HG03135 (cell line): ENCODE data around the gene ABHD16B.
A peak's percentile ranks its signal among the peaks of the same experiment; 100 is the strongest.
"Not testable (repeated sequence)": the region's sequence is repeated elsewhere in the genome, so short reads cannot be mapped to it uniquely, and the experiment has no call there.

Experiments
- ATAC-seq: cut with Tn5 transposase; IDR thresholded peaks from one replicate; pipeline ENCODE4 v1.9.1; 2021; ENCODE audit warnings: mild to moderate bottlenecking, moderate library complexity; ENCODE audit not compliant: unreplicated experiment

The ABHD16B gene

DNA sequence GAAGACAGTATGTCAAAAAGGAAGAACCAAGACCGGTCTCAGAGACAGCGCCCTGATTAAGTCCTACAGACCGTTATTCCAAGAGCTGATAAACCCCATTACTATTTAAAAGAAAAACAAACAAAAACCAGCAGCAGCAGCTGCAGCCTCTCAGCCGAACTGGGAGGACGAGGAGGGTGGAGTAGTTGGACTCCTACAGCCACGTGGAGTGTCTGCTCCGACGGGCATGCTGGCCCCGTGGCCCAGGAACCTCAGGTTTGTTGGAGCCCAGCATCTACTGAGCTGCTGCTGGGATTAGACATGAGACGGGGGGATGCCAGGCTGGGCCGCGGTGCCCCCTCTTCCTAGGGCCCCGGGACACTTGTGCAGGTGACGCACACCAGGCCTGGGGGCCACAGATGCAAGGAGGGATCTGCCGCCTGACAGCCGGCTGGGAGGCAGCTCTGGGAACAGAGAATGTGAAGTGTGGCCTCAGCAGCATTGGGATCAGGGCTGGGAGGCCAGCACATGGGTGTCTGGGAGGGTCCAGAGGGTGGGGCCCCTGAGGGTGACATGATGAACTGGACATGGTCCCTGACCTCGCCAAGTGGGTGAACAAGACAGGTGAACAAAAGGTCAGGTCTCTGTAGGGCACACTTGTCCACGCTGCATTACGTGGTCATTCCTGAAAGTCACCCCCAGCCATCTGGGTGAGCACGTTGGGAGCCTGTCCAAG lies 27.4 kb upstream of the ABHD16B start:
- no peak for ATAC-seq

DNA sequence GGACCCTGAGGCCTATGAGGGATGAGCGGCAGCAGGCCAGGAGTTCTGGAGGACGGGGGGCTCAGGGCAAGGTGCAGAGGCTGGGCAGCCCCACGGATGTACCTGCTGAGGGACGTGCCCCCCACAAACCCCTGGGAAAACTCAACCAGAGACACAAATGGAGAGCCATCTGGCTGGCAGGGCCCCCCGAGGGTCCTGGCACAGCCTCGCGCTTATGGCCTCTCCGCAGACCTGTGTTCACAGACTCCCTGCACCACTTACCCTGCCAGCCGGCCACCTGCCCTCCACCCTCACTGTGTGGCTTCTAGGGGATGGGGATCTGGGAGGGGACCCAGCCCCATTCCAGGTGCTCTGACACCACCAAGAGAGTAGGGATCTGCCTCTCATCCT lies 26.8 kb upstream of the ABHD16B start:
- ATAC-seq = no peak

DNA sequence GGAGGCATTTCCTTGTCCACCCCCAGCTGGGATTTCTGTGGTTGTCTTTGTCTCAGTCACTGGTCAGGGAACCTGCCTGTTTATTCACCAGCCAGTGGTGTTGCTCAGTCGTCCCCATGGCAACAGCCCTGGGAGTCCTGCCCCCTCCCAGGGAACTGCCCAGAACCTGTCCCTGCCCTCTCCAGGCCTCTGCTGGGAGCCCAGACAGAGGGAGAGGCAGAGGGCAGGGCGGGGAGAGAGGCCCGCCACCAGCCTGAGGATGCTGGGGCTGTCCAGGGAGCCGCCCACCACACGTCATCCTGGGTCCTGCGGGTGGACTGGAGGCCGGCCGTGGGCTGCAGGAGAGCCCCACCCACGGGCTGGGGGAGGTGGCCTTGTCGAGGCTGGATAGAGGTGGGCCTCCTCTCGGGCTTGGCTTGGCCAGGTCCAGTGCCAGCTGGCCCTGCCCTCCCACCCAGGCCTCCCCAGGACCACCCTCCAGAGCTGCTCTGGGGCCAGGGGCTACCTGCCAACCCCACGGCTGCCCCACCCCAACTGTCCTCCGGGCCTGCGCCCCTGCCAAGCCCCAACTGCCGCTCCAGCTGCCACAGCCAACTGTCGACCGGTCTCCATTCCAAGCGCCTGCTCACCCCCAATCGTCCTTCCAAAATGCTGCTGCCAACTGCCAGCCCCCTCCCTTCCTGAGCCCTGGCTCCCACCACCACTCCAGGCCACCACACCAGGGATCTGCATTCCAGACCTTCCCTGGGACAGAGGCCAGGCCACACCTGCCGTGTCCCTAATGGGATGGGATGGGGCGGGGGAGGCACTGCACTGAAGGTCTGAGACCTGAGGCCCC lies 26.1 kb upstream of the ABHD16B start:
- ATAC-seq = no peak

DNA sequence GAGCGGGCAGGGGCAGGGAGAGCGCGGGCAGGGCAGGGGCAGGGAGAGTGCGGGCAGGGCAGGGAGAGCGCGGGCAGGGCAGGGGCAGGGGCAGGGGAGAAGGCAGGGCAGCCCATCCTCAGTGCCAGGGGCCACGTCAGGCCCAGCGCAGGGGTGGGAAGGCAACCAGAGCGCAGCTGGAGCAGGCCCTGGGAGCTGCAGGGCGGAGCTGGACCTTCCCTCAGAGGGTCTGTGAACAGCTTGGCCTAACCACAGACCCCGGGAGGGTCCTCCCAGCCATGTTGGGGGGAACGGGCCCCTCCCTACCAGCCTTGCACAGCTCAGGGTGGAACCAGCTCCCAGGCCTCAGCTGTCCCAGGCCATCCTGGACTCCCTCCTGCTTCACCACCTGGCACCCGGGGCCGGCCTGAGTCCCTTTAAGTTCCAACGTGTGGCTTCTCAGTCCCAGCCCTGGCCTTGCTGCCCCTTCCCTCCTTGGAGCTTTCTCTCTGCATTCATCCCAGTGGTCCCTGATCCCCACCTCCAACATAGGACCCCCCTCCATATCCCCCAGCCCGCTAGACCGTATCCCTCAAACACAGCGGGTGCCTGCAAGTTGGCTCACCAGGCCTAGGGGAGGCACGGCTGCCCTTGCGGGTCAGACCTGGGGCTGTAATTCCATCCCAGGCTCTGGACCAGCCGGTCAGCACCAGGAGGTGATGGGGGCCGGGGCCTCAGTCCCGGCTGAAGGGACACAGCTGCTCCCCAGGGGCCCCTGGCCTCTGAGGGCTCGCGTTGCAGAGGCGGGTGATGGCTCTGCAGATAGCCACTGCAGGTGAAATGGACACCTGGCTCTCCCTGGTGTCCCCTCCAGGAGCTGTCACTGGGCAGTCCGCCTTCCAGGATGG lies 24.6 kb upstream of the ABHD16B start:
- no peak for ATAC-seq

DNA sequence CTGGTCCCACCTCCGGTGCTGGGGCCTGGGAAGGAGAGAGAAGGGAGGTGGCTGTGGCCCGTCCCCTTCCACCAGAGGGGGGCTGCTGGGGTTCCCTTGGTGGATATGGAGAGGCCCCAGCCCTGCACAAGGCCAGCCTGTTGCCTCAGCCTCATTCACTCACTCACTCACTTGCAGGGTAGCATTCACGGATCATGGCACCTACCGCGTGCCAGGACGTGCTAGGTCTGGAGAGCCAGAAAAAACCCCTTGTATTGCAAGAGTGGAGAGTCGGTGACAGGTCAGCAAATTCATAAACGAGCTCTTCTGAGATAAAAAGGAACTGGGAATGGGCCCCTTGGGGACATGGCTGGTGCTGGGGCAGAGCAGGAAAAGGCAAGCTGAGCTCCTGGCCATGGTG lies 23.8 kb upstream of the ABHD16B start:
- ATAC-seq = no peak

DNA sequence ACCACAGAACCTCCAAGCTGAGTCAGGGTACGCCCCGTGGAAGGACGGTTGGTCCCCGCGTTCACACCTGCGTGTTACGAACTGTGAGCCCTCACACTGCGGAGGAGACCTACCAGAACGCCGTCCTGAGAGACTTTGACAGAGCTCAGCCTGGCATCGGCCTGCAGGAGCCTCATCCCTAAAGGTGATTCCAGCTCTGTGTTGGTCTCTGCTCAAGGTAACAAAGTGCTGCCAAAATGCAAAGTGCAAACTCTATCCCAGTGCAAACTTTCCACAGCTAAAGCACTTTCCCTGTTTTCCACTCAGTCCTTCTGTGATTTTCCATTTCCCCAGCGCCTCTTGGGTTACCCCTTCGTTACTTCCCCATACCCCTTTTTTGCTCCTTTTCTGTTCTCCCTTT lies 21.7 kb upstream of the ABHD16B start:
- no peak for ATAC-seq

DNA sequence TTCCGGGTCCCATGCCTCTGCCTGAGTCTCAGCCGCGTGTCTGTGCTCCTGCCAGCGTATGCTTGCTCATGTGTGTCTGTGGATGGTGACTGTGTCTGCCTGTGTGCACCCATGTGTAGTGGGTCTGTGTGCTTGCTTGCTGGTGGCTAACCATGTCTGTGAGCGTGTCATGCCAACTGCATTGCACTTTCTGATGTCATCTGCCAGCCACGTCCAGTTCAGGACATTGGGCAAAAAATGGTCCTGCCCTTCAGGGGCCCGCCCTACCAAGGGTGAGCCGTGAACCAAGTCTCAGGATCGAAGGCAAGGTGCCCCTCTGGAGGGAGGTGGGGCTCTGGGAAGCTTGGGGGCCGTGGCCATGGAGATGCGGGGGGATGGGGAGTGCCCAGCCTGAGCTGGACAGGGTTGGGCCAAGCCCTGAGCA lies 20.9 kb upstream of the ABHD16B start:
- no peak for ATAC-seq

DNA sequence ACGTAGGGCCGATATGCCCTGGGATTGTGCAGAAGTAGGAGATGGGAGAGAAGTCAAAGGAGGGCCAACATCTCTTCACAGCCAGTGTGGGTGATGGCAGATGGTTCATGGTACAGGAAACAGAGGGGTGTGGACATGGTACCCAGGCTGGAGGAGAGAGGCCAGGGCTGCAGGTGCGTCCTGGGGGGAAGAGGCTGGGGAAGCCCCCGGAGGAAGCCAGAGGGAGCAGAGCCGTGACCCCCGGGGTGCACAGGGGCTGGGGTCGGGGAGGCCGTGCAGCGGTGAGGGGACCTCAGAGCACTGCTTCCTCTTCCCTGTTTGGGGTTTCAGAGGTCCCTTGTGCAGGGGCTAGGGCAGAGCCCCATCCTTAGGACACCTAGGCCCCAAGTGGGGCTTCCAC lies 19.0 kb upstream of the ABHD16B start:
- ATAC-seq = no peak

DNA sequence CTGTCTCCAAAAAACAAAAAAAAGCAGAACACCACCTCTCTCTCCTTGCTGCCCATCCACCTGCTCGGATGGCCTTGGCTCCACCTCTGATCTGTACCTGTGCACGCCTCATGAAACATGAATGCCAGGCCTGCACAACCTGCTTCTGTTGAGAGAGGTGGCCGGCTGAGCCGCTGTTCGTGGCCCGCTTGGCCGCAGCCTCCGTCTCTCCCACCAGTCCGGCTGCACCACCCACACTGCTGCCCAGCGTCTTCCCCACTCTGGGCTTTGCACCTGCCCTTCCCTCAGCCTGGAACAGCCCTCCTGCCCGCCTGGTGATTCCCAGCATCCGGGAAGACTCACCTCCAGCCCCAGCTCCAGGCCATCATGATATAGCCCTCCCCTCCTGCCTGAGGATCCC lies 18.1 kb upstream of the ABHD16B start:
- no peak for ATAC-seq

DNA sequence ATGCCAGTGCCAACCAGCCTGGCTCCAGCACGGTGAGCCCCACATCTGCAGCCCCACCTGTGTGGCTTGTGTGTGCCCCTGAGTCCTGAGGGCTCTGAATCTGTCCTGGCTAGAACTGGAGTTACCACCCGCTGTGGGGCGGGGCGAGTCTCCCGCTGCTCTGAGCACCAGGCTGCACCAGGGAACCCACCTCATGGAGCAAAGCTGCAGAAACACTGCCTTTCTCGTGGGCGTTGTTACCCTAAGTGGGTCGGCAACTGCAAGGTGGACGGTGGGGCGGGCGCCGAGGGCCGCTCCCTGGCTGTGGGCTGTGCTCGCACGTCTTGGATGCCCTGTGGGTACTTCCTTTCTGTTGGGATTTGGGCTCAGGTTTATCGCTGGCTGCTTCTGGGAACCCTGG lies 17.5 kb upstream of the ABHD16B start:
- no peak for ATAC-seq

DNA sequence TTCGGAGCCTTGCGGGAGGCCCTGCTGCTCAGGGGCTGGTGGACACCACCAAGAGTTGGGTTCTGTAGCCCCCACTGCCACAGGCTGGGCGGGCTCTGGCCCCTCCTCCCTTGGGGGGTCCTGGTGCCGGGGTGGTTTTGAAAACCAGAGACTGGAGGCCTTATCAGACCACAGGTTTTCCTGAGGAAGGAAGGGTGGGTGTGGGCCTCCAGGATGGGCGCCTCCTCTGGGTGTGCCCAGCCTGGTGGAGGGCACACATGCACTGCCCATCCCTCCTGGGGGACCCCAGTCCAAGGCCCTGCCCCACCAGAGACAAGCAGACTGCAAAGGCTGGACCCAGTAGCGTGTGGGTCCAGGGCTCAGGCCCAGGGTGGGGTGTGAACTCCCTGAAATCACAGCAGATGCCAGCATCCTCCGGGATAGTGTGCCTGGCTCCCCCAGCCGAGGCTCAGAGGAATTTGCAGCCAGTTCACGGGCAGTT lies 16.7 kb upstream of the ABHD16B start:
- no peak for ATAC-seq

DNA sequence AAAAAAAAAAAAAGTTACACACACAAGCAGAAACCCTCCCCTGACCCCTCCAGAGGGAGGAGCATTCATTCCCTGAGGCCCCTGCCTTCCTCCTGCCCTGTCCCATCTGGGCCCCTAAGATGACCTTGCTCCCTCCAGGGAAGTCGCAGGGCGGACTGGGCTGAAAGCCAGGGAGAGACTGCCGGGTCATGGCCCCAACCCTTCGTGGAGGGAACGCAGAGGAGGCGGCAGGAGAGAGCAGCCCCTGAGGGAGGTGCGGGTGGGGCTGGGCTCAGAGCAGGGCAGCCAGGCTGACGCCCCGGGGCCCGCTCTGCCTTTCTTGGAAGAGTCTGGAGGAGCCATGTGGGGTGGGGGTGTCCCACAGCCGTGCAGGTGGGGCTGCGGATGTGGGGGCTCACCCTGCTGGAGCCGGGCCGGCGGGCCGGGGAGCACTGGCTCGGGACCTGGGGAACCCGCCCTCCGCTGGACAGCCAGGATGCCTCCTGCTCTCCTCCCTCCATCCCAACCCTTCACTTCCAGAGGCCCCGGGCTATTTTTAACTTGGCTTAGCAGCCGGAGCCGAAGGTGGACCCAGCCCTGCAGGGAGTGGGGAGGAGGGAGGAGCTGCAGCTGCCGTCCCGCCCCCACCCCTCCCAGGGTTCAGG lies 15.0 kb upstream of the ABHD16B start:
- ATAC-seq = no peak

DNA sequence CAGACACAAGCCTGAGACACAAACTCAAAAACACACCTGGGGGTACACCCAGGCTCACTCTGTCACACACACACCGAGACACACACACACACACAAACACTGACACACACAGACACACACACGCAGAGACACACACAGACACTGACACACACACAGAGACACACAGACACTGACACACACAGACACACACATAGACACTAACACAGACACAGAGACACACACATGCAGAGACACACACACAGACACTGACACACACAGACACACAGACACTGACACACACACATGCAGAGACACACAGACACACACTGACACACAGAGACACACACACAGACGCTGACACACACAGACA lies 14.4 kb upstream of the ABHD16B start:
- ATAC-seq = no peak

DNA sequence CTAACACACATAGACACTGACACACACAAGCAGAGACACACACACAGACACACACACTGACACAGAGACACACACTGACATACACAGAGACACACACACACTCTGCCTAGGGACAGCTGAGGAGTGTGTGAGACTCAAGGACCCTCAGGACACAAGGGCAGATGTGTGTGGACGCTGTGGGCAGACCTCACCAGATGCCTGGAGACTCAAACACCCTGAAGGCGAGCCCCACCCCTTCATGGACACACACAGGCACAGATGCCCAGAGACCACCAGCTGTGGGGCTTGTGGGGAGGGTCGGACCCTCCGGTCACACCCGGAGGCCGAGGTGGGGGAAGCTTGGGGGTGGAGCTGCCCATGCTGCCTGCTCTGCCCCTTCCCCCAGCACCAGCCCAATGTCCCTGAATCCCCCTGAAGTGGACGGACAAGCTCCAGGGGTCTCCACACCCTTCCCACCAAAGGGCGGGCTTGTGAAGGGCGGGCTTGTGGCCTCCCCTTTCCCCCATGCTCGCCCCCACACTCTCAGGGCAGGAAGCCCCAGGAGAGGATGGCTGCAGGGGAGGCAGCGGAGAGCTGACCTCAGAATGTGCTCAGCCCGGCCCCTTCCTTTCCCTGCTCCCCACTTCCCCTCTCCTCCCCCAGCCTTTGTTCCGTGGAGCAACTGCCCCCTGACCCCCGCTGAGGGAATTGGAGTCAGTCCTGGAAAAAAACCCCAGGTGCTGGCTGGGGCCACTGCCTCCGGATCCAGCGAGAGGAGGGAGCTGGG lies 13.9 kb upstream of the ABHD16B start:
- no peak for ATAC-seq

DNA sequence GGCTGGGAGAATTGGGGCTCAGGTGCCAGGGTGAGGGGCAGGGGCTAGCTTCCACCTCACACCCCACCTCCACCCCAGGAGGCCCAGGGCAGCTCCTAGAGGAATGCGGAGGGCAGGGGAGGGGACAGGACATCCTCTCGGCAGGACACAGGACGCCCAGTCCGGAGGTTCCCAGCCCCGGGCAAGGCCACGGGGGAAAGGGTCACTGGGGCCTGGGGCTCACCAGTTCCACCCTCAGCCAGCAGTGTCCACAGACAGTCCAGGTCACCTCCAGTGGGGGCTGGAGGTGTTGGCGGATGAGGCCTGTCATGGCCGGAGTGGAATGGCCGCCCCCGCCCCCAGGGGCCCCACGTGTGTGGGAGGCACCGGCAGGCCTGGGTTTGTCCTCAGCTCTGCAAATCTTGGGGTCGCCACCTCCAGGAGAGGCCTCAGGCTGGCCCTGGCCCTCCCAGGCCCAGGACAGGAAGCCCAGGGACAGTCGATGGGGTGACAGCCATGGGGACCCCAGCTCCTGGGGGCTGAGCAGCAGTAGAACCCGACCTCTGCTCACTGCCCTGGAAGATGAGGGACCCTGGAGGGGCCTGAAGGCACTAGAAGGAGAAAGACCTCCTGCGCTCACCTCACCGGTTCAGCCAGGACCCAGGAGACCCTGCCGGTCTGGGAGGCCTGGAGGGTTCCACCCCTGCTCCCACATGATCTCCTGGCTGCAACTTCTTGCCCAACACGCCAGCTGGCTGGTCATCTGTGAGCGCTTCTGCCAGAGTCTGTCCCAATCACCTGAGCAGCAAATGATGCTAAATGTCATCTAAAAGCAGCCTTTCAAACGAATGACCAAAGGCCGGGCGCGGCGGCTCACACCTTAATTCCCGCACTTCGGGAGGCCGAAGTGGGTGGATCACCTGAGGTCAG lies 13.0 kb upstream of the ABHD16B start:
- no peak for ATAC-seq

DNA sequence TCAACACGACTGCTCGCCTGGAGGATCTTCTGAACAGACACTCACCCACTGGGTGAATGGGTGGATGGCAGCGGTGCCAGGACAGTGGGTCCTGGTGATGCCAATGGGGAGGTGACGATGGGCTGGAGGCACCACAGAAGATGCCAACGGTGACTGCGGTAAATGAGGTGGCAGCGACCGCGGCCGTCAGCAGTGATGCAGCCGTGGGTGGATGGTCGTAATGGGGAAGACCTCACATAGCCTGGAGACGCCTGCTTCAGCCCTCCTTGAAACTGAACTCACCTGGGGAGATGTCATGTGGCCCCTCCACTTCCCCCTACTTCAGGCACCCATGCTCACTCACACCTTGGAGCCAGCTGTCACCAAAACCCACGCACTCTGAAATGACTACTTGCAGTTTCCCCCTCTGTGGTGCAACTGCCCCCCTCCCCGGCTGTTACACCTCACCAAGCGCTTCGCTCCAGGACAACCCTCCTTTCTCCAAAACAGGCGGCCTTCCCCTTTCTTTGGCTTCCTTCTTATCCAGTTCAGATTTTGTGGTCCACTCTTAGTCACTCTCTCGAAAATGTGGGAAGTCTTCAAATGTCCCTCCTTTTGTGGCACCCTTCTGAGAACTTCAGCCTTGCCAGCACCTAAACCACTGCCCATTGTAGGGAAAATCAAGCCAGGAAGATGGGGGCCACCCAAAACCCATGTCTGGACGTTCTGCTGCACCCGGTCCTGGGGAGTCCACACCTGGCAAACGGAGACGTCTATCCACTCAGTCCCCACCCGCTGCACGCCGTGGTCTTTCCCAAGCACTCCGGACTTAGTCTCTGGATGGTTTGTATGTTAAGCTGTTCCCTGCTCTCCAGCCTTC lies 10.4 kb upstream of the ABHD16B start:
- peak; percentile 82 for ATAC-seq

DNA sequence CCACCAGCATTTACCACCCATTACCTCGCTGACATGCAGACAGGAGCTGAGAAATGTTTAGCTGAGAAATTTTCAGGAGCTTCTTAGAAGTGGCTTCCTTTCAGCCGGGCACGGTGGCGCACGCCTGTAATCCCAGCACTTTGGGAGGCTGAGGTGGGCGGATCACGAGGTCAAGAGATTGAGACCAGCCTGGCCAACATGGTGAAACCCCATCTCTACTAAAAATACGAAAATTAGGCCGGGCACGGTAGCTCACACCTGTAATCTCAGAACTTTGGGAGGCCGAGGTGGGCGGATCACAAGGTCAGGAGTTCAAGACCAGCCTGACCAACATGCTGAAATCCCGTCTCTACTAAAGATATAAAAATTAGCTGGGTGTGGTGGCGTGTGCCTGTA lies 9.8 kb upstream of the ABHD16B start:
- ATAC-seq = not testable (repeated sequence)

DNA sequence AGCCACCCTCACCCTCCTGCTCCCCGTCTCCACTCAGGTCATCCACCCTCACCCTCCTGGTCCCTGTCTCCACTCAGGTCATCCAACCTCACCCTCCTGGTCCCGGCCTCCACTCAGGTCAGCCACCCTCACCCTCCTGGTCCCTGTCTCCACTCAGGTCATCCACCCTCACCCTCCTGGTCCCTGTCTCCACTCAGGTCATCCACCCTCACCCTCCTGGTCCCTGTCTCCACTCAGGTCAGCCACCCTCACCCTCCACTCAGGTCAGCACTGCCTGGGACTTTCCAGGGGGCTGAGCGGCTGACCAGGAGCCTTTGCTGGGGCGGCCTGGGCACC lies 7.6 kb upstream of the ABHD16B start:
- not testable (repeated sequence) for ATAC-seq
